ENCODE results near the gene OPA3.

GRCh38 chr19:45477713-45478453 is 106.7 kb downstream of the OPA3 start:
- TF ChIP-seq CTCF (IDR thresholded peaks at IDR 0.05 in 8 of 11, conservative IDR thresholded peaks at IDR 0.05 in 3 of 11), result no peak
- TF ChIP-seq POLR2A (IDR thresholded peaks at IDR 0.05), result no peak
- no peak for TF ChIP-seq POLR2AphosphoS5 (IDR thresholded peaks at IDR 0.05)

Data from spleen (tissue), 7 donors.